ENCODE results near the gene DNAJB13.

Gene DNAJB13

GRCh38 chr11:73963861-73964260 is 13.0 kb downstream of the DNAJB13 start:
- FAIRE-seq: peak; percentile 89
- DNase-seq (ENCODE audit: insufficient read length, low spot score): no peak
- TF ChIP-seq POLR2A (IDR thresholded peaks at IDR 0.05; ENCODE audit: low read depth, low read length) (no peak), POLR2AphosphoS5 (IDR thresholded peaks at IDR 0.05; ENCODE audit: low read depth, low read length) (no peak), TAF1 (IDR thresholded peaks at IDR 0.05; ENCODE audit: low read depth, low read length) (no peak), POU2F2 (IDR thresholded peaks at IDR 0.05; ENCODE audit: low read depth, low read length) (no peak), PAX5 (IDR thresholded peaks at IDR 0.05; ENCODE audit: insufficient read depth, low read length, severe bottlenecking) (no peak), SPI1 (IDR thresholded peaks at IDR 0.05; ENCODE audit: low read depth, low read length) (no peak)

DNA sequence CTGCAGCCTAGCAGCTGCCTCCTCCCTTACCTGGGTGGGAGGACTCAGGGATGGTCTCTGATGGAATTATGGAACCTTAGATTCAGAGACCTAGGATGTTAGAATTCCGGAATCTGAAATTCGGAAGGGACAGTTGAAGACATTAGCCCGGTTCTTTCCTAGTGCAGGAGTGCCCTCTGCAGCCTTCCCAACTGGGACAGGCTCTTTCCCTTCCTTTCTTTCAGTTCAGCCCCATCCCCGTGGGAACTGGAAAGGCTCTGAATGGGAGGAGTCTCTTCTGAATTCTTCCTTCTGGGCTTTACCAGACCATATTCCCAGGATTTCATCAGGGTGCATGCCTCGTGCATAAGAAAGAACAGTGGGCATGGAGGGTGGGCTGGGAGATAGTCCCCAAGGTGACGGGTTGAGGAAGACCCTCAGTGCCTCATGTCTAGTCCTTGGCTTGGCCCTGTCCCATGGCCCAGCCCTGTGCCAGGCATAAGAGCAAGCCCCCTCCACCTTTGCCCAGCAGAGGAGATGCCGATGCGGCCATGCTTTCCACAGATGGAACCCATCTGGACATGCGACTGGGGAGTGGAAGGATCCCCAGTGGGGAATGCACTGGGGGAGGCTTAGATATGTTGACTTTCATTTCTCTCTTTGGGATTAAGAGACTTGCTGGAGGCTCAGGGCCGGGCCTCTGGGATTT is 14.4 kb downstream of the DNAJB13 start:
- TF ChIP-seq TAF1 (IDR thresholded peaks at IDR 0.05; ENCODE audit: low read depth, low read length) (no peak), POLR2AphosphoS5 (IDR thresholded peaks at IDR 0.05; ENCODE audit: low read depth, low read length) (no peak)
- DNase-seq (ENCODE audit: insufficient read length, low spot score) (no peak), FAIRE-seq (no peak)

- FAIRE-seq (no peak), DNase-seq (ENCODE audit: insufficient read length, low spot score) (no peak)
- no peak for TF ChIP-seq TAF1 (IDR thresholded peaks at IDR 0.05; ENCODE audit: low read depth, low read length)
- no peak for TF ChIP-seq POU2F2 (IDR thresholded peaks at IDR 0.05; ENCODE audit: low read depth, low read length)
These were observed 14.9 kb downstream of the DNAJB13 start for GRCh38 chr11:73965764-73966121.

GRCh38 chr11:73968356-73968966 is 17.6 kb downstream of the DNAJB13 start:
- FAIRE-seq: no peak
- DNase-seq (ENCODE audit: insufficient read length, low spot score): no peak
- TF ChIP-seq POLR2A (IDR thresholded peaks at IDR 0.05; ENCODE audit: low read depth, low read length): no peak
- TF ChIP-seq POLR2AphosphoS5 (IDR thresholded peaks at IDR 0.05; ENCODE audit: low read depth, low read length): no peak
- TF ChIP-seq POU2F2 (IDR thresholded peaks at IDR 0.05; ENCODE audit: low read depth, low read length): no peak
- TF ChIP-seq PAX5 (IDR thresholded peaks at IDR 0.05; ENCODE audit: insufficient read depth, low read length, severe bottlenecking): no peak
- TF ChIP-seq SPI1 (IDR thresholded peaks at IDR 0.05; ENCODE audit: low read depth, low read length): no peak
- TF ChIP-seq TAF1 (IDR thresholded peaks at IDR 0.05; ENCODE audit: low read depth, low read length): no peak

DNA sequence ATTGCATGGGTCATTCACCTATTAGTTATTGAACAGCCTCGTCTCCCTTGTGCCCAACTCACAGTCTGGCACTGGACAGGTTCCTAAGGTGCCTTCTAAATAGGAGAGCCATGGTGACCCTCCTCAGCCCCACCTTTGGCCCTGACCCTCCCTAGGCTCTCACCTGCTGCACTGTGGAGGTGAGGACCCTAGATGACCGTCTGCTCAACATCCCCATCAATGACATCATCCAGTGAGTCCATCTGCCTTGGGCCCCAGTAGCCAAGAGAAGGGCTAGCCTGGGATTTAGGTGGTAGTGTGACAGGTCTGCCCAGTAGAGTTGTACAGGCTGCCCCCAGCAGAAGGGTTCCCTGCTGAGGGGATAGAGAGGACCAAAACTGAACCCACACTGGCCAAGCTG is 18.3 kb downstream of the DNAJB13 start:
- DNase-seq (ENCODE audit: insufficient read length, low spot score): no peak

GRCh38 chr11:73969991-73970800 is 19.4 kb downstream of the DNAJB13 start:
- TF ChIP-seq POLR2A (IDR thresholded peaks at IDR 0.05; ENCODE audit: low read depth, low read length) (peak; percentile 18; the same call in 1 of the 2 replicates), PAX5 (IDR thresholded peaks at IDR 0.05; ENCODE audit: insufficient read depth, low read length, severe bottlenecking) (no peak)
- DNase-seq (ENCODE audit: insufficient read length, low spot score): no peak
- no peak for FAIRE-seq

More for the DNA sequence above, 18.3 kb downstream of the DNAJB13 start:
- no peak for FAIRE-seq
- no peak for TF ChIP-seq TAF1 (IDR thresholded peaks at IDR 0.05; ENCODE audit: low read depth, low read length)
- TF ChIP-seq POU2F2 (IDR thresholded peaks at IDR 0.05; ENCODE audit: low read depth, low read length): no peak
- no peak for TF ChIP-seq POLR2AphosphoS5 (IDR thresholded peaks at IDR 0.05; ENCODE audit: low read depth, low read length)
- TF ChIP-seq PAX5 (IDR thresholded peaks at IDR 0.05; ENCODE audit: insufficient read depth, low read length, severe bottlenecking): no peak
- no peak for TF ChIP-seq POLR2A (IDR thresholded peaks at IDR 0.05; ENCODE audit: low read depth, low read length)
- no peak for TF ChIP-seq SPI1 (IDR thresholded peaks at IDR 0.05; ENCODE audit: low read depth, low read length)

DNA sequence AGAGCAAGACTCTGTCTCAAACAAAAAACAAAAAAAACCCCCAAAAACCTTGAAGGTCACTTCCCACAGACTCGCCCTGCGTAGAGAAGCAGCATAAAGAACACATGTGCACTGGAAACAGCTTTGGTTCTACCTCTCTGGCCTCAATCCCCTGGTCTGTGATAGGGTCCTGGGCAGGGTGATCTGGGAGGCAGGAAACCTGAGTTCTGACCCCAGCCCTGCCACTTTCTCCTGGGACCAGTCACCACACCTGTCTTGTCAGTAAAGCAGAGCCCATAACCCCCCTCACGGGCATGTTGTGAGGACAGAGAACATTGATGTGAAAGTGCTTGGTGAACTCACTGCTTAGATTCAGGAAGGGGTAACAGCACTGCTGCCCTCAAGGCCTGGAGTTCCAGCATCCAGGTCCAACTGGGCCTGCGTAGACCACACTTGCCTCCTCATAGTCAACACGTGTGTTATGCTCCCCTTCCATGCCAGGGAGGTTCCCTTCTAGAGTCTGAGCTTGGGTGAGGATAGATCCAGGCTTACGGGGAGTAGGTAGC is 20.4 kb downstream of the DNAJB13 start:
- DNase-seq (ENCODE audit: insufficient read length, low spot score) (no peak), FAIRE-seq (peak; percentile 56)
- TF ChIP-seq PAX5 (IDR thresholded peaks at IDR 0.05; ENCODE audit: insufficient read depth, low read length, severe bottlenecking): no peak
- TF ChIP-seq TAF1 (IDR thresholded peaks at IDR 0.05; ENCODE audit: low read depth, low read length): no peak
- TF ChIP-seq SPI1 (IDR thresholded peaks at IDR 0.05; ENCODE audit: low read depth, low read length): no peak
- peak; percentile 27; the same call in 1 of the 2 replicates for TF ChIP-seq POLR2AphosphoS5 (IDR thresholded peaks at IDR 0.05; ENCODE audit: low read depth, low read length)
- TF ChIP-seq POU2F2 (IDR thresholded peaks at IDR 0.05; ENCODE audit: low read depth, low read length): no peak
- TF ChIP-seq POLR2A (IDR thresholded peaks at IDR 0.05; ENCODE audit: low read depth, low read length): peak; percentile 67

GRCh38 chr11:73972187-73972586 is 21.4 kb downstream of the DNAJB13 start:
- DNase-seq (ENCODE audit: insufficient read length, low spot score) (no peak), FAIRE-seq (no peak)
- no peak for TF ChIP-seq POLR2AphosphoS5 (IDR thresholded peaks at IDR 0.05; ENCODE audit: low read depth, low read length)
- 0 out of 2 replicates have a peak, but pooled peaks have one; percentile 2 for TF ChIP-seq POLR2A (IDR thresholded peaks at IDR 0.05; ENCODE audit: low read depth, low read length)
- TF ChIP-seq TAF1 (IDR thresholded peaks at IDR 0.05; ENCODE audit: low read depth, low read length): no peak
- TF ChIP-seq POU2F2 (IDR thresholded peaks at IDR 0.05; ENCODE audit: low read depth, low read length): 0 out of 2 replicates have a peak, but pooled peaks have one; percentile 27
- TF ChIP-seq PAX5 (IDR thresholded peaks at IDR 0.05; ENCODE audit: insufficient read depth, low read length, severe bottlenecking): no peak
- TF ChIP-seq SPI1 (IDR thresholded peaks at IDR 0.05; ENCODE audit: low read depth, low read length): no peak

GRCh38 chr11:73972620-73973449 is 22.0 kb downstream of the DNAJB13 start:
- TF ChIP-seq POLR2A (IDR thresholded peaks at IDR 0.05; ENCODE audit: low read depth, low read length) (peak; percentile 42; the same call in 1 of the 2 replicates), PAX5 (IDR thresholded peaks at IDR 0.05; ENCODE audit: insufficient read depth, low read length, severe bottlenecking) (no peak), POLR2AphosphoS5 (IDR thresholded peaks at IDR 0.05; ENCODE audit: low read depth, low read length) (peak; percentile 82), TAF1 (IDR thresholded peaks at IDR 0.05; ENCODE audit: low read depth, low read length) (no peak)
- no peak for DNase-seq (ENCODE audit: insufficient read length, low spot score)
- no peak for FAIRE-seq

Data from GM12891 (cell line).